Activated T-helper 1 cell treated with anti-CD3 and anti-CD28 coated beads, Interleukin-12 subunit alpha, Interleukin-12 subunit beta, Interleukin-2, Interleukin-4 antibody, amounts not matched to agents 30 ng/mL and 10 ng/mL and 1 ng/mL, durations not matched to agents 14 hours and 24 hours and 36 hours (primary cell): ENCODE results near the gene MINDY4B. TPM values are rescaled to one million over a fixed set of nuclear protein-coding genes. Genes with fewer than 3 reads are reported as not detected.

Experiments used
- DNase-seq: peaks from one replicate; pipeline ENCODE4 v3.0.0; 2021; ENCODE audit warnings: low spot score
- H3K27ac Mint-ChIP-seq: one replicate; pipeline ENCODE4 v1.8.0; 2021; ENCODE audit warnings: mild to moderate bottlenecking, mixed read lengths
- H3K27me3 Mint-ChIP-seq: one replicate; pipeline ENCODE4 v1.8.0; 2022; ENCODE audit warnings: mild to moderate bottlenecking, moderate library complexity, mixed read lengths; ENCODE audit not compliant: insufficient read depth
- H3K36me3 Mint-ChIP-seq: one replicate; pipeline ENCODE4 v1.8.0; 2021; ENCODE audit warnings: low read depth, mixed read lengths
- H3K4me1 Mint-ChIP-seq: one replicate; pipeline ENCODE4 v1.8.0; 2021; ENCODE audit warnings: low read depth, mixed read lengths
- H3K4me3 Mint-ChIP-seq: one replicate; pipeline ENCODE4 v1.8.0; 2021; ENCODE audit warnings: mild to moderate bottlenecking, moderate library complexity, mixed read lengths
- H3K9me3 Mint-ChIP-seq: one replicate; pipeline ENCODE4 v1.8.0; 2021; ENCODE audit warnings: mixed read lengths
- intact Hi-C: fragments of 100-400 bp; cut with micrococcal nuclease; formaldehyde crosslinking; loops from one replicate; pipeline ENCODE4 v1.15.1; 2024
- total RNA-seq: library from RNA; stranded (reverse); gene quantifications from 2 replicates; pipeline ENCODE4 v1.2.3, GENCODE V29; 2022

Gene MINDY4B
- total RNA-seq = not detected in 2 replicates

DNA sequence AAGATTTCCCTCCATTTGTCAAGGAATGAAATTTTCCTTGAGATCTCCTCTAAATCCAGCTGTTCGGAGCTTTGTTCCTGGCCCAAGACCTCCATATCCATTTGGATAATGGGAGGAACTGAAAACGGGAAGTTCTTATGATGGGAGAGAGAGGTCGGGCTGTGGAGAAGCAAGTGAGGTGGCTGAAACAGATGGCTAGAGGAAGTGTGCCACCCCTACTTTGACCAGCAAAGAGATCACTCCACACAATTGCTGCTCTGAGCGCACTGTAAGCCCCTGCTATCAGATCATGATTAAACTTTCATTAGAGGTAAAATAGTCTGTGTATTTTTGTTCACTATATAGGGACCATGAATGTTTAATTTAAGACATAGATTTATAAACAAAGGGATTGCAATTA lies at the start of gene MINDY4B:
MINDY4B (minus strand) TSS at position 101 of the 400 bp plus-strand sequence; CDS start at position 101, 0 bp downstream.
- Mint-ChIP-seq H3K9me3 (no peaks in the 10 kb centered on the region), H3K27me3 (peaks cover 24% of the 10 kb centered on the region)
- intact Hi-C loops = no loop called here

DNA sequence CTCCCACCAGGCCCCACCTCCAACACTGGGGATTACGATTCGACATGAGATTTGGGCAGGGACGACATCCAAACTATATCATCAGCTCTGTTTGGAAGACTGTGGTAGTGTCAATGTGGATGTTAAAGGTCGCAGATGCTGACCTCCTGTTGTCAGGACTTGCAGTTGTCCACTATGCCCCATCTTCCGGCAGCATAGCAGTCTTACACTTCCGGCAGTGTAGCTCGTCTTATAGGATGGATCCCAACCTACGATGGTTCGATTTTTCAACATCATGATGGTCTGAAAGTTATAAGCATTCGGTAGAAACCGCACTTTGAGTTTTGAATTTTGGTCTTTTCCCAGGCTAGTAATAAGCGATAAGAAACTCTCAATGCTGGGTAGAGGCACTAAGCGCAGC lies 46.7 kb upstream of the MINDY4B start:
- no peaks in the 10 kb centered on the region for H3K36me3 Mint-ChIP-seq
- no peaks in the 10 kb centered on the region for H3K4me1 Mint-ChIP-seq
- no peak overlapping the region for H3K27ac Mint-ChIP-seq
- no peak for DNase-seq
- intact Hi-C loops = no loop called here
- H3K27me3 Mint-ChIP-seq = peaks cover 16% of the 10 kb centered on the region
- no peaks in the 10 kb centered on the region for H3K9me3 Mint-ChIP-seq
- H3K4me3 Mint-ChIP-seq = no peak overlapping the region

More for the DNA sequence above, at the start of gene MINDY4B:
- Mint-ChIP-seq H3K4me1 (no peaks in the 10 kb centered on the region), H3K27ac (no peak within 1 kb of the TSS), H3K4me3 (no peak within 1 kb of the TSS), H3K36me3 (no peaks in the 10 kb centered on the region)
- DNase-seq = no peak

DNA sequence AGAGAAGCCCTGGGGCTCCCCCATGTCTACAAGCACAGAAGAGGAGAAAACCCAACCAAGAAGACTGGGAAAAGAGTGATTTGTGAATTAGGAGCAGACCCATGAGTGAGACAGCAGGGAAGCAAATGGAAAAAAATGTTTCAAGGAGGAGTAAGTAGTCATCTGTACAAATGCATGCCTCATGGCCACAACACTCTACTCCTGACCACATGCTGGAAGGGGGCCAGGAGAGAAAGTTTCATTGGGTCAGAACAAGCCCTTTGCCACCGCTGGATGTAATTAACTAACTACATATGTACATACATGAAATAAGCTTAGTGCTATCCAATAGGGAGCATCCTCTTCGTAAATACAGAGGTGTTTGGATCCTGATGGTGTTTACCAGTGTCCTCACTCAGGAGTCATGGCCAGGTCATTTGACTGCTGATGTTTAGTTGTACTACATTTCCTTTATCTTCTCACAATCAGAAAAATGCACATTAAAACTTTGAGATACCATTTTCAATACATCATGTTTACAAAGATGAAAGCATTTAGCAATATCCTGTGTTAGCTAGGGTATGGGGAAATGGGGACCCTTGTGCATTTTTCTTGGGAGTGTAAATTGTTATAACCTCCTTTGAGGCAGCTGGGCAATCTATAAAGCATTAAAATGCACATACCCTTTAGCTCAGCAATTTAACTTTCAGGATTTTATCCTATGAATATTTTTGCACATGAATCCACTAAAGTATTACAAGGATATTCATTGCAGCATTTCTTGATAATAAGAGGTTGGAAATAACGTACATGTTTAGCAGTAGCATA lies 40.2 kb upstream of the MINDY4B start:
- intact Hi-C loops = no loop called here
- no peak overlapping the region for H3K4me3 Mint-ChIP-seq
- peaks cover 8% of the 10 kb centered on the region for H3K27me3 Mint-ChIP-seq
- no peak overlapping the region for H3K27ac Mint-ChIP-seq
- no peaks in the 10 kb centered on the region for H3K4me1 Mint-ChIP-seq
- H3K9me3 Mint-ChIP-seq = no peaks in the 10 kb centered on the region
- DNase-seq = no peak
- H3K36me3 Mint-ChIP-seq = no peaks in the 10 kb centered on the region

DNA sequence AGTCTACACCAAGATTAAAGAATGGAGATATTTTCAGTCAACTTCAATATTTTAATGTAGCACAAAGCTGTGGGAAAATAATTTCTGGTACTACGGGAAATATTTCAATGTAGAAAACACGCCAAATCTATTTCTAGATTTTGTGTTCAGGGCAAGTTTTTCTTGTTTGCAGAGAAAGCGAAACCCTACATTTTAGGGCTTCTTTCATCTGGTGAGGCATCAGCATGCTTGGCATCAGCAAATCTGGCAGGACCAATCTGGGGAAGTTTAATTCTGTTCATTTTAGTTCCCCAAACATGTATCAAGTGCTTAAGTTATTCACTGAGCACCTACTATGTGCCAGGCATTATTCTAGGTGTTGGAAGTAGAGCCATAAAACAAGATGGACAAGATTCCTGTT lies 37.0 kb upstream of the MINDY4B start:
- H3K4me1 Mint-ChIP-seq = no peaks in the 10 kb centered on the region
- no peaks in the 10 kb centered on the region for H3K36me3 Mint-ChIP-seq
- no peaks in the 10 kb centered on the region for H3K9me3 Mint-ChIP-seq
- DNase-seq = no peak
- intact Hi-C loops = no loop called here
- H3K4me3 Mint-ChIP-seq = no peak overlapping the region
- peaks cover 6% of the 10 kb centered on the region for H3K27me3 Mint-ChIP-seq
- no peak overlapping the region for H3K27ac Mint-ChIP-seq

DNA sequence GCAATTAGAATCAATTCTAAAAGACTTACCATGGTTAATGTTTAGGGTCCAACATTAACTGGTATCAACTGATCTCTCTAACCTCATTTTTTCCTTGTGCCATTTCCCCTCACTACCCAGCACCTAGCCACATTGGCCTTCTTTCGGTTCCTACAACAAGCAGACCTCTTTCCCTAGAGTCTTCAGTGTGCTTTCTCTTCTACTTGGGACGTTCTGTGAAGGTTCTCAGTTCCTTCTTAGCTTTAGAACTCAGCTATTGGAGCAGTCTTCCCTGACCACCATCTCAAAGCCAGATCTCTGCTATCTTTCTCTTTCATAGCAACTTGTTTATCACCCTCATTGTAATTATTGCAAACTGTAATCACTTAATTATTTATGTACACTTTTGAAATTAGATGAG lies 31.5 kb upstream of the MINDY4B start:
- no peak for DNase-seq
- no peaks in the 10 kb centered on the region for H3K36me3 Mint-ChIP-seq
- no peaks in the 10 kb centered on the region for H3K4me1 Mint-ChIP-seq
- H3K27ac Mint-ChIP-seq = no peak overlapping the region
- intact Hi-C loops = no loop called here
- no peaks in the 10 kb centered on the region for H3K9me3 Mint-ChIP-seq
- no peak overlapping the region for H3K4me3 Mint-ChIP-seq
- H3K27me3 Mint-ChIP-seq = peaks cover 21% of the 10 kb centered on the region

DNA sequence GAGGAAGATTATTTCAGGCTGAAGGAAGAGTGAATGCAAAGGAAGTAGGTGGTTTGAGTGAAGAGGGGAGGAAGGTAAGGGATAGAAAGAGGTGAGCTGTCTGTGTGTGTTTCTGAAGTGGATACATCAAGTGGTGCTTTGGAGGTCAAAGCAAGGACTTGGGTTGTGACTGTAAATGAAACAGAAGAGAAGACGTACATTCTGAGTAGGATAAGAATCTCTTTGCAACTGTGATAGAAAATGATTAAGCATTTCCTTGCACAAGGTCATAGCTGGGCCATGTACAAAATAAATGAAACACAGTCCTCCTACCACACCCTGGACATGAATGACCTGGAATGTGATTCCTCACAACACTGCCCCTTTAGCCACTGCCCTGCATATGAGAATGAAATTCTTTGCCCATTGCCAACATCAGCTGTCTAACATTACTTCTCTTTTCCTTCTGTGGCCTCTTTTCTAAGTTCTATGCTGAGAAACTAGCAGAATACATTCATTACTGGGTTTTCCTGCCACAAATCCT lies 28.3 kb upstream of the MINDY4B start:
- intact Hi-C loops = no loop called here
- H3K9me3 Mint-ChIP-seq = no peaks in the 10 kb centered on the region
- no peaks in the 10 kb centered on the region for H3K36me3 Mint-ChIP-seq
- no peak overlapping the region for H3K27ac Mint-ChIP-seq
- no peaks in the 10 kb centered on the region for H3K4me1 Mint-ChIP-seq
- H3K27me3 Mint-ChIP-seq = peaks cover 29% of the 10 kb centered on the region
- DNase-seq = no peak
- H3K4me3 Mint-ChIP-seq = no peak overlapping the region

DNA sequence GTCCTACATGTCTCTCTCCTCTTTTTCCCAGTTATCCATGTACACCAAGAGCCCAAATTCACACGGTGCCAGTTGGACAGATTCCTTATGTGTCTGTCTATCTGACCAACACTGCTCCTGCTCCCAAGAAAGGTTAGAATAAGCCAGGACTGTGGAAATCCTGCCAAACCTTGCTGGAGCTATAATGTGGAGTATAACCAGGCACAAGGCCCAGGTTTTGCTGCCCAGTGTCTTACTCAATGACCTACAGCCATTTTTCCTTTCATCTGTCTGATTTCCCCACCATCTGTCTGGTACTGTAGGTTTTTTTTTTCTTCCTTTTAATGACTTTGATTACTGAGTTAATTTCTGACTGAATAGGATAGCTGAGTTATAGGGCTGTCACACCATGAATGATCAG lies 26.5 kb upstream of the MINDY4B start:
- intact Hi-C loops = no loop called here
- Mint-ChIP-seq H3K4me1 (no peaks in the 10 kb centered on the region), H3K36me3 (no peaks in the 10 kb centered on the region), H3K4me3 (no peak overlapping the region), H3K27me3 (peaks cover 29% of the 10 kb centered on the region), H3K9me3 (no peaks in the 10 kb centered on the region), H3K27ac (no peak overlapping the region)
- no peak for DNase-seq

DNA sequence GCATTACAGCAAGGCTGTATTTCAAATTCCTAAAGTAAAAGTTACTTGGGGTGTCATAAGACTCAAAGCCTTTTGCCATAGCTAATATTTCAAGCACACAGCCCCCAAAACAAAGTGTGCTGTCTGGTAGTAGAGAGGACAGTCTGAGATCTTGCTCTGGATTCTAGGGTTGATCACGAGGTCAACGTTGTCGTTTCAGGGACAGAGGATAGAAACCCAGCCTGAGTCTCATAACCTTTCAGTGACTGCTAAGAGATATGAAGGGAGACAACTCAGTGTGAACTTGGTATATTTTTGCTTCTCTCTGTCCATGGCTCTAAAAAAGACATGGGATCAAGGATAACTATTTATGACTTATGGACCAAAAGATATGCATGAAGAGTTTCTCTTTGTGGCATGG lies 25.6 kb upstream of the MINDY4B start:
- DNase-seq = no peak
- Mint-ChIP-seq H3K27me3 (peaks cover 29% of the 10 kb centered on the region), H3K27ac (no peak overlapping the region), H3K9me3 (no peaks in the 10 kb centered on the region), H3K4me1 (peaks cover 2% of the 10 kb centered on the region), H3K4me3 (no peak overlapping the region), H3K36me3 (no peaks in the 10 kb centered on the region)
- intact Hi-C loops = no loop called here

DNA sequence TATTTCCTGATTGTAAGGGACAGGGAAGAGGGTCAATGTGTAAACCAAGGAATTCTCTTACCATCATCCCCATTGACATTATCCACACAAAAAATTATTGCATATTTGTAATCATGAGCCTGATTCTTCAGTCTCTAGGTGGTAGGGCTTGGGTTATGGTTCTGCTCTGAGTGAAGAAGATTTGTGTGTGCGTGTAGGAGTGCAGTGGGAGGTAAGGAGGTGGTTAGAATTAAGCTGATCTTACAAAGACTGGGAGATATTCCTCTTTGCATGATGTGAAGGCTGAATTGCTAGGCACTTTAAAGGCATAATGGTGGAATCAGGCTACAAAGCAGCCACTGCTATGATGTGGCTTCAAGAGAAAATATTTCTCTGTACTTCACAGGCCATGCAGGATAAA lies 23.0 kb upstream of the MINDY4B start:
- Mint-ChIP-seq H3K4me1 (peaks cover 9% of the 10 kb centered on the region), H3K36me3 (no peaks in the 10 kb centered on the region), H3K27ac (no peak overlapping the region), H3K27me3 (peaks cover 28% of the 10 kb centered on the region), H3K4me3 (no peak overlapping the region), H3K9me3 (no peaks in the 10 kb centered on the region)
- intact Hi-C loops = loop anchor here (5.0 to 10.0 kb wide), 2 partner anchors 354 to 907 kb away; no protein-coding TSS in a partner anchor
- no peak for DNase-seq

DNA sequence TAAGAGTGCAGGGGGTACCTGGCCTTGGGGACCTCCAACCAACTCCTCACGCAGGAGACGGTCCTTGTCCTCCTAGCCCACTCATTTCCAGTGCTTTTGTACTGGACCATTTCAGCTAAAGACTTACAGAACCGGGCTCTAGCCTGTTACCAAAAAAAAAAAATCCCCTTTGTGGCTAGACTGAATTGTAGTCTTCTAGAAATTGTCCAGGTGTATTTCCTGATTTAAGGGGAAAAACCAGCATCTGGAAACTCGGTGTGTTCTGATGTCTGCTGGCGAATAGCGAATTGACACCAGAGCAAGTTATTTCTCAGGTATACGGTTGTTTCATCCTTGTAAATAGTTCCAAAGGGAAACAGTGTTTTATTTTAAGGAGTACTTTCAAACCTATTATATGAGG lies 21.1 kb upstream of the MINDY4B start:
- peaks cover 23% of the 10 kb centered on the region for H3K27me3 Mint-ChIP-seq
- no peaks in the 10 kb centered on the region for H3K9me3 Mint-ChIP-seq
- intact Hi-C loops = loop anchor here (5.0 to 10.0 kb wide), 2 partner anchors 356 to 908 kb away; no protein-coding TSS in a partner anchor
- H3K4me1 Mint-ChIP-seq = peaks cover 9% of the 10 kb centered on the region
- no peak overlapping the region for H3K4me3 Mint-ChIP-seq
- no peaks in the 10 kb centered on the region for H3K36me3 Mint-ChIP-seq
- DNase-seq = no peak
- H3K27ac Mint-ChIP-seq = no peak overlapping the region

DNA sequence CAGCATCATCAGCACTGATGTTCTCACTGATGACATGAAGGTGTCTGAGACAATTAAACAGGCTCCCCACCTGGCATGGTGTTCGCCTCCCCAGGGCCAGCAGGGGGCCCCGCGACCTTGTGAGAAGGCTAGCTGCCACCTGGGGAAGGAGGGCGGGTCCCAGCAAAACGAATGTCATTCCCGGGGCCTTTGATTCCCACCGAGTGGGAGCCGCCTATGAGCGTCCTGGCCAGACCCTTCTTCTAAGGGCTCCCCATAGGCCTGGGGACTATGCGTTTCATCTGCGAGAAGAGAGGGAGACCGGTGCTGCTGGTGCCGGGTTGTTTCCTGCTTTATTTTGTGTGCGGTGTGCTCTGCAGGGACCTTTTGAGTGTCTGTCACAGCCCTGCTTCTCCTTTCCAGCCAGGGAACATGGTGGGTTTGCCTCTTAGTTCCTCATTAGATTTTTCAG lies 20.5 kb upstream of the MINDY4B start:
- intact Hi-C loops = loop anchor here (1.0 to 10.0 kb wide), 4 partner anchors 161 to 909 kb away; no protein-coding TSS in a partner anchor
- Mint-ChIP-seq H3K27me3 (peaks cover 20% of the 10 kb centered on the region), H3K4me1 (peaks cover 9% of the 10 kb centered on the region), H3K4me3 (peak overlapping the region; percentile 48), H3K27ac (no peak overlapping the region), H3K9me3 (no peaks in the 10 kb centered on the region), H3K36me3 (no peaks in the 10 kb centered on the region)
- peak; percentile 27 for DNase-seq

DNA sequence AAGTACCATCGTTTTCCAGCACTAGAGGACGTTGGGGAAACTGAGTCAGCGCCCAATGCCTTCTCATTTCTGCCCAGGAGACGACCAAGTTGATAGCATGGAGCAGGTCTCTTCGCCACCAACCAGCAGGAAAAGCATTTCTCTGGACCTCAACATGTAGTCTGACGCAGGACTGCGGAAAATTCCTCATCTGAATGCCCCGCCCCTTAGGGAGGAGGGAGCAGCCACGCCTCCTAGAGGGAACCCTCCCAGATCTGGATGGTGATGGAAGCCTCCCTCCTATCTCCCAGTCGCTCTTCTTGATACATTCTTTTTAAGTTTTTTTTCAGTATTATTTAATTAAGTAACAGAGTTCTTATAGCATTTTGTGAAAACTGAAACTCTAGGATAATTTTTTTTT lies 17.4 kb upstream of the MINDY4B start:
- intact Hi-C loops = loop anchor here (10.0 kb wide), 1 partner anchor 912 kb away; no protein-coding TSS in a partner anchor
- H3K4me3 Mint-ChIP-seq = no peak overlapping the region

DNA sequence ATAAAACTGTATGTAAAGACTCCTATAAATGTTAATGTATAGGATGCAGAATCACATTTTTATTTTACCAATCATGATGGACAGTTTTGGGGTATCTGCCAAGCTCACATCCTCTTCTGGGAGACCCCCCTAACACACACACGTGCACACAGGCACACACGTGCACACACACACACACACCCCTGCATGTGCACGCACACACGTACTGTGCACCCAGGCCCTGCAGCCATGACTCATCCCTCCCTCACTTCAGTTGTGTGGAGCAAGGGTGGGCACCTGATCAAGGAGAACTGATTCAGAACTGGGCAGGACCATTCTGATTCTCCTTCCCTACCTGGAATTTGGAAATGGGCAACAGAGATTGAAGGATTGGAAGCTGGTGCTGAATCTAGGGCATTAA lies 16.0 kb upstream of the MINDY4B start:
- intact Hi-C loops = loop anchor here (10.0 kb wide), 1 partner anchor 914 kb away; no protein-coding TSS in a partner anchor
- no peaks in the 10 kb centered on the region for H3K36me3 Mint-ChIP-seq
- H3K27ac Mint-ChIP-seq = no peak overlapping the region

More for the DNA sequence above, 17.4 kb upstream of the MINDY4B start:
- Mint-ChIP-seq H3K36me3 (no peaks in the 10 kb centered on the region), H3K27ac (no peak overlapping the region), H3K9me3 (no peaks in the 10 kb centered on the region), H3K27me3 (peaks cover 14% of the 10 kb centered on the region), H3K4me1 (peaks cover 9% of the 10 kb centered on the region)
- DNase-seq = no peak

More for the DNA sequence above, 16.0 kb upstream of the MINDY4B start:
- Mint-ChIP-seq H3K4me1 (peaks cover 9% of the 10 kb centered on the region), H3K27me3 (peaks cover 12% of the 10 kb centered on the region), H3K9me3 (no peaks in the 10 kb centered on the region), H3K4me3 (no peak overlapping the region)
- no peak for DNase-seq
